NCI-H1417 treated with DMSO at 0.1 percent for 48 hours (cell line): Measurements from ENCODE around the gene COL4A5.
"Not testable (repeated sequence)": the region's sequence is repeated elsewhere in the genome, so short reads cannot be mapped to it uniquely, and the experiment has no call there.

Source experiments
- DNase-seq: peaks from one replicate; lab custom pipeline; 2025; lab: John Stamatoyannopoulos, UW

COL4A5 gene

DNA sequence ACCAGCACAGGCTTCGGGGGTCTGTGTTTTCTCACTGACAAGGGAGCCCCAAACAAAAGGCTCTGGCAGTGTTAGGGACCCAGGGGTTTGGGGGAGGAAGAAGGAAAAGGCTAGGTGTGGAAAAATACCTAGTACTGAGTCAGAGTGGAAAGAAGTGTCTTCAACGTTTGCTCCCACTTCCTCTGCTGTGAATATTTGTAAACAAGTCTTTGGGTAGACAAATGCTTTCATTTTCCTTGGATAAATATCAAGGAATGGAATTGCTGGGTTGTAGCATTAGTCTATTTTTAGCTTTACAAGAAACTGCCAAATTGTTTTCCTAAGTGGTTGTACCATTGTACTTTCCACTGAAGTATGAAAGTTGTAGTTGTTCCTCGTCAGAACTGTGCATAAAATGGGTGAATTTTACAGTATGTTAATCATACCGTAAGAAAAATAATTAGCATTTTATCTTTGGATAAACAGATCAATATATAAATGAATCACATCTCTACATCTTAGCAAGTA, 17.4 kb downstream of the COL4A5 start:
- no peak for DNase-seq

DNA sequence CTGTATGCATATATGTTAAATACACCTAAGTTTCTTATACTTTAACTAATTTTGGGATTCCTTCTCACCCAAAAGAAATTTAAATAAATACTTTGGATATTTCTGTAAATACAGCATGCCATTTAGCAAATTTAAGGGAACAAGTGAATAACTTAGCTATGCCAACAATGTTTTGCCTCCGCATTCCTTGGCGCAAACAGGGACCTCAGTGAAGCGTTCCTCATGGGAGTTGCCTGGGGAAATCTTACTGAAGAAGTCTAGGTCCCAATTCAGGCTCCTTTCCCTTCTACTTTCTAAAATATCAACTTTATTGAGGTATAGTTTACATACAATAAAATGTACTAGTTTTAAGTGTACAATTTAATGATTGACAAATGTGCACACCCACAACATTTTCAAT, 25.0 kb downstream of the COL4A5 start:
- DNase-seq = no peak

DNA sequence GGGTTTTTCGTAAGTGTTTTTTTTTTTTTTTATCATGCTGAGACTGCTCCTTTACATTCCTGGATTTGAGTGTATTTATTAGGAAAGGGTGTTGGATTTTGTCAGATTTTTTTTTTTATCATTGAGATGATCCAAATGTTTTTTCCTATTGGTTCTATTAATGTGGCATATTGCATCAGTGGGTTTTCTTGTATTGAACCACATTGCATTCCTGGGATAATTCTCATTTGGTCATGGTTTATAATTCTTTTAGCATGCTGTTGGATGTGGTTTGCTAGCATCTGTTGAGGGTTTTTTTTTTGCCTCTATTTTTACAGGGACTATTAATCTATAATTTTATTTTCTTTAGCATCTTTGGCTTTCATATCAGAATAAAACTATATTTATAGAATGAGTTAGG, 28.8 kb downstream of the COL4A5 start:
- DNase-seq = no peak

DNA sequence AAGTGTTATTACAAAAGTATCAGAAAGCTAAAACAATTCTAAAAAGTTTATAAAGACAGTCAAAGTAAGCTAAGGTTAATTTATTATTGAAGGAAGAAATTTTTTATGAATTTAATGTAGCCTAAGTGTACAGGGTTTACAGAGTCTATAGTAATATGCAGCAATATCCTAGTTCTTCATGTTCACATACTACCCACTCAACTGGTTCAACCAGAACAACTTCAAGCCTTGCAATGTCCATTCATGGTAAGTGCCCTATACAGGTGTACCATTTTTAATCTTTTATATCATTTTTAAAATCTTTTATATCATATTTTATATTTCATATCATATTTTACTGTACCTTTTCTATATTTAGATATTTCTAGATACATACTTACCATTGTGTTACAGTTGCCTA, 34.3 kb downstream of the COL4A5 start:
- no peak for DNase-seq

DNA sequence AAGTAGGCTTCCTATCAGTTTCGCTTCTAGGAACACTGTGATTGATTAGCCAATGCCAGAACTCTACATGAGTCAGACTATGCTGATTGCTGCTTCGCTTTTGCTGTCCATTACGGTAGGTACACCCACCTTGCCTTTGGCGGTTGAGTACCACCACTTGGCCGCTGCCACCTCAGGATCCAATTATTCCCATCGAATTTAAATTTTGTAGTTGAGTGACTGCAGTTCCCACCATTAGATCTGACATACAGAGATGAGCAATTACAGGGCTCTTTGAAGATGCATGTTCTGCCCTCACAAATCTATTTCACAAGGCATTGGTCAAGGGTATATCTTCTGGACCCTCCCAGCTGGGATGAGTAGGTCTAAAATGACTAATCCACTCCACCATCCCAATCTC, 41.9 kb downstream of the COL4A5 start:
- not testable (repeated sequence) for DNase-seq

DNA sequence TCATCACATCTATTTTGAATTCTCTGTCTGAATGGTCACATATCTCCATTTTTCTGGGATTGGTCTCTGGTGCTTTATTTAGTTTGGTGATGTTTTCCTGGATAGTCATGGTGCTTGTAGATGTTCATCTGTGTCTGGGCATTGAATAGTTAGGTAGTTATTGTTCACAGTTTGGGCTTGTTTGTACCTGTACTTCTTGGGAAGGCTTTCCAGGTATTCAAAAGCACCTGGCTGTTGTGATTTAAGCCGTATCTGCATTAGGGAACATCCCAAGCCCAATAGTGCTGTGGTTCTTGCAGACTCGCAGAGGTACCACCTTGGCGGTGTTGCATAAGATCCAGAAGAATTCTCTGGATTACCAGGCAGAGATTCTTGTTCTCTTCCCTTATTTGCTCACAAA, 44.6 kb downstream of the COL4A5 start:
- DNase-seq = no peak

DNA sequence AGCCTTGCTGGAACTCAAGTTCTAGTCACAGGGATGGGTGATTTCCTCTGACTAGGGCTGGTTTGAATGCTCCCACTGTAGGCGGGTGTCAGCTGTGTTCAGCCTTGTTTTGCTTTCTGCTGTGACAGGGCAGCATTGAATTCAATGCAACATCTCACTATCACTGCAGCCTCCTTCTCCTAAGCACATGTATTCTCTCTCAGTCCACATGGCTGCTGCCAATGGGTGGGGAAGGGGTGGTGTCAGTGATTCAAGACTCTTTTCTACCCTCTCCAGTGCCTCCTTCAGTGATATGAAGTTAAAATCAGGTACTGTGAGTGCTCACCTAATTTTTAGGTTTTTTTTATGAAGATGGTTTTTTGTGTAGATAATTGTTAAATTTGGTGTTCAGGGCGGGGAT, 46.3 kb downstream of the COL4A5 start:
- DNase-seq = no peak

DNA sequence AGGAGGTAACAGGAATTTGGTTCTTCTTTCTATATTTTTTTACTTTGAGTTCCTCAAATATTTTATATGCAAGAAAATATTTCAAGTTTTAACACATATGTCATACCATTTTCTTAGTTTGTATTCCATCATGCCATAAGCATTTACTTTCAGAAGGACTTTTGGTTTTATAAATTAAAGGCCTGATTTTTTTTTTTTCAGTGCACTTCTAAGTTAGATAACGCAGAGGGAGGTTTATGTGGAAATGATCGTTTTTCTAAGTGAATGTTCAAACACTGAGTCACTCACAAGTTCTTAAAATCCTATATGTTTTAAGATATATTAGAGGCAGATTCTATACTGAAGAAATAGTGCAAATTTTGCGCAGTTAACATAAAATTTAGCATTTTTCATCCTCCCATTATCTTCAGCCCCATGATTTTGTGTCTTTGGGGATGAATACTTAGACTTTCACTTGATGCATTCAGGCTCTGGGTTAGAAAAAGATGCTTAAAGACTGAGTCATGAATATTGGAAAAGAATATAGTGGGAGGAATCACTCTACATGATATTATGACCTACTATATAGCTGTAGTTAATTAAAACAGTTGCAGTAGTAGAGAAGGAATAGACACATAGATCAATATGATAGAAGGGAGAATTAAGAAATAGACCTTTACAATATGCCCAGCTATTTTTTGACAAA, 54.9 kb downstream of the COL4A5 start:
- no peak for DNase-seq

DNA sequence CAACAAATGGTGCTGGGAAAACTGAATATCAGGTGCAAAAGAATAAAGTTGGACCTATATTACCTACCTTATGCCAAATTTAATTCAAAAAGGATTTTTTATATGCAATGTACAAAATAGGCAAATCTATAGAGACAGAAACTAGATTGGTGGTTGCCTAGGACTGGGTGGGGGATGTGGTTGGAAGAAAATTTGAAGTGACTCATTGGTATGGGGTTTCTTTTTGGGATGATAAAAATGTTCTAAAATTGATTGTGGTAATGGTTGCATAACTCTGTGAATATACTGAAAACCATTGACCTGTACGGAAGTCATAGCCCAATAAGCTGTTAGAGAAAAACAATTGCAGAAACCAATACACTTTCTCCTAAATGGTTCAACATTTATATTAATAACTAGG, 72.1 kb downstream of the COL4A5 start:
- DNase-seq = no peak

DNA sequence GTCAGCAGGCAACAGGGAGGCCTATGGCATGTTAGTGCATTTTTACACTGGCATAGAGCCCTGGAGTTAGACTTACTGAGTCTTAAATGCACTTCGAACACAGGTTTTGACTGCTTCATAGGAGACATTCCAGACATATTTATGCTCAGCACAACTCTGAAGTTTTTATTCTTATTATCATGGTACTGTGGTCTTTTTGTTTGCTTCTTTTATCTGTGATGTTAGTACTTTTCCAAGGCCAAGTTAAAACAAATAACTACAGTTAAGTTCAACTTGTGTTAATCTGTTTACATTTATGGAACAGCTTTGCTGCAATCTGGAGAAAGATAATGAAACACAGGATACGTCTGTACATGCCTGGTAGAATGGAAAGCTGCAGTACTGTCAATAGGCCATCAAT, 76.5 kb downstream of the COL4A5 start:
- DNase-seq = no peak

DNA sequence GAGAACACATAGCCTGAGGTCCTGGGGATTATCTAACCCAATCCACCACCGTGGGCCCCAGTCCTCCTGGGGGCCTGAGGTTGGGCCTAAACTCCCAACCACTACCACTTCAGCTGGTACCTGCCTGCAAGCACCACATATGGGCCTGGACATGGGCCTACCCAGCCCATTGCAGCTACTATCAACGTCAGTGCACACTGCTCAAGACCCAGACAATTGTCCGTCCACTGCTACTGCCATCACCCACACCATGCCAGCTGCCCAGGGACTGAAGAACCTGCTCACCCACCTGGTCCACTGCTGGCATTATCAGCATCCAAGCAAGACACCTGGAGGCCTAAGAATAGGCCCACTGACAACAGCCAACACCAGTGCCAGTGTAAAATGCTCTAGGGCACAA, 88.1 kb downstream of the COL4A5 start:
- DNase-seq = no peak

DNA sequence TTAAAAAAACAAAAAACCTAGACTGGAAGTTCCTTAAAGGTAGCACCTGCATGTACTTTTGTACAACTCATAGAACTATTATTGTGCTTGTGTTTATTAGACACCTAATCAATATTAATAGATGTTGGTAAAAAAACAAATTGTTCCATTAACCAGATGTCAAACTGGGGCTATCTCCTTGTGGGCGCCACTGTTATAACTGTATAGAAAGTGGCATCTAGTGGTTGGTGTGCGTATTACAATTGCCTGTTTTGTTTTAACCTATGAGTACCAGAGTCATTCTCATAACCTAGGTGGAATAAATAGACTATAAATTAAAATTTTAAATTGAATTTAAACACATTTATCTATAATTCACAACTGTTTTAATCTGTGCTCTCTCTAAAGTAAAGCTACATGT, 97.4 kb downstream of the COL4A5 start:
- peak; percentile 1 for DNase-seq

DNA sequence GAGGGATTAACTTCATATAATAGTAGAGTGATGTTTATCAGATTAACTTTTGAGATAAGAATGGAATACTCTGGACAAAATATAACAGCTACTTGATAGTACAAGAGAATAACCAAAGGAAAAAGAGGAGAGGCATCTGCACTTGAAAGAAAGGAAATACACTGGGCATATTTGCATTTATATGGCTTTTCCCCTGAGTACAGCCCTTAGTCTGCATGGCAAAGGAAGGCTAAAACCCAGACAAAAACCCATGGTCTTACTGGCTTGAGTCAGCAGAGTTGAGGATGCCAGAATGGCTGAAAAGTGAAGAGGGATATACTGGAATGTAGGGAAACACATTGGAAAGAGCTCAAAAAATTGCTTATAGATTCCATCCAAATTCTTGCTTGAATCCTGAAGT, 101.6 kb downstream of the COL4A5 start:
- no peak for DNase-seq

DNA sequence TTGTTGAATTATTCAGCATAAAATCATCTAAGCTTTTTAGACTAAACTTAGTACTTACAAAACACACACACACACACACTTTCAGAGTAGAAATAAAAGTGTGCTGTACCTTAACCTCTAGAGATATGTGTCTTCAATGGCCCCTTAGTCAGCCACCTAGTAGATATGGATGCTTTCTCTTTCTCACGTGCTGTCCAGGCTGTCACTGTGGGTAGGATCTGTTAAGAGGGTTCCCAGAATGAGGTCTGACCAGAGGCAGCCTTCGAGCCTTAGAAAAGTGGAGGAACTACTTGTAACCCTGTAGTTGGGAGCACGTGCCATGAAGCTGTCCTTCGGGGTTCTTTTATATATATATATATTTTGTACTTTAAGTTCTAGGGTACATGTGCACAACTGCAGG, 117.9 kb downstream of the COL4A5 start:
- DNase-seq = no peak

DNA sequence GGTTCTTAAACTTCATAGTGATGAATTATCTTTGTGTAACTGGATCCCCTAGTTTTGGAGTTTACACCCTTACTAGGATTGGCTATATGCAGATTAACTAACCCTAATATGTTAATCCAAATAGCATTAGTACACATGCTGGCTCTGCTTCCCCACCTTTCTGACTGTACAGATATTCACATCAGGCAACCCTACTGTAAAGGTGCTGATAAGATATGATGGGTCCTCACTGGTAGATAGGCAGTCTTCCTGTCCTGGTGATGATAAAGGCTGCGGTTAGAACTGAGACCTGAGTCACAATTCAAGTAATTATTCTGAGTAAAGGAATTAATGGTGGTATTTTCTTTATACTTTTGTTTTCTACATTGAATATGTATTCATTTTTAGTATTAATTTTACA, 118.6 kb downstream of the COL4A5 start:
- DNase-seq = no peak

DNA sequence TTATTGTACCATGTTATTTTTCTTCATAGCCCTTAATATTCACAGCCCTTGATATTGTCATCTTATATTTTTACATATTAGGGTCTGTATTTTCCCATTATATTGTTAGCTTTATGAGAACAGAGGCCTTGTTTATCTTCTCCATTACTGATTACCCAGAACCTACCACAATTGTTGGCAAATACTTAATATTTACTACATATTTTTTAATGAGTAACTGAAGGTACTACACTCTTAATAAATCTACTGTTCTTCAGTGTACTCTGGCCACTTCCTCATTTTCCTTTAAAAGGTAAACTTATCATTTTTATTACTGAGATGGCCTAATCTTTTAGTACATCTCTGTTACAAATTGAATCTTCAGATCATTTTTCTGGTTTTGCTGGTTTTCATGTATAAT, 133.5 kb downstream of the COL4A5 start:
- no peak for DNase-seq

DNA sequence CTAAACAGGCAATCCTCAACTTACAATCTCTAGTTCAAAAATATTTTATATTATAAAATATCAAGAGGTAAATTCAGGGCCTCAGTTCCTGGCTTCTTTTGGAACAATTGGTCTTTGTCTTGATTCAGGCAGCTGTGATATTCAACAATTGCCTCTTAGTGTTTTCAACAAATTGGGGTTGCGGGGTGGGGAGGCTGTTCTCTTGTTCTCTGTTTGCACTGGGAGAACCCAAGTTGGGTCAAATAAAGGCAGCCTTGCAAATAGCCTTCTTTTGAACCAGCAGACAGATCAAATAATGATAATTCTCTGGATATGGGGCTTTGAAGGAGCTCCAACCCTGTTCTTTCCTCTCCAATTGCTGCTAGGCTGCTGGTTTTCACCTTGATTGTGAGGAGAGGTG, 142.5 kb downstream of the COL4A5 start:
- no peak for DNase-seq

DNA sequence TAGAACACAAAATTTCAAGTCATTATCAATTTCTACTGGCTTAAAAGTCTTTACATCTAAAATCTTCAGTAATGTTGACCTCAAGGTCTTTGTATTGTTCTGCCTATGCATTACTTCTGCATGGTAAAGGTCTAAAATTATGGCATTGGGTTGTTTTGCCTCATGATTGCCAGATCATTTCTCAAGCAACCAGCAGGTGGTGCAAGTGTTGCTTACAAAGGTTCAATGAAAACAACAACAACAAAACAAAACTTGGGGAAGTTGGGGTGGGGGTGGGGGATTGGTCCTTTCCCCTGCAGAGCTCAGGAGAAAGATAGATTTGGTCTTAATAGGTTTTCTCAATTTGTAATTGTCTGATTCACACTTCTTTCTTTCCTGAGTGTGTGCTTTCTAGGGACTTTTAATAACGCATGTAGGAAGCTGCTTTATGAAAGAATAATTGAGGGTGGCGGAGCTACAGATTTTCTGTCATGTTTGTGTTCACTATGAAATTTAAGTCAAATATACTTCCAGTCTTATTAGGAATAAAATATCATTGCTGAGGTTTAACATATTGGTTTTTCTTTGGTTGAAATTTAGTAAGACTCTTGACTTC, 145.1 kb downstream of the COL4A5 start:
- no peak for DNase-seq

DNA sequence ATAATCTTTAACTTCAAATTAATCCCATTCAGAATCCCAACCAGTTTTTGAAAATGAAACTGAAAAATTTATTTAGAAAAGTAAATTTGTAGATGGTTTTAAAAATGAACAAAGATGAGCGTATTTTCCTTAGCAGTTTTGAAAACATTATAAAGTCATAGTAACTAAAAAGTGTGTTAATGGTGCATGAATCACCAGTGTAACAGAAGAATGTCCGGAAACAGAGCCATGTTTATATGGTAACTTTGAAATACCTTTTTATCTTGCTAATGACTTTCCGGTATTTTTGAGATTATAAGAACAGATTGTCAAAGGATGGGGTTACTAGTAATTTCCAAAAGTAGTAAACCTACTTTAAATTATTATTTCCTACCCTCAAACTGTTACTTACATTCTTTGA, 150.9 kb downstream of the COL4A5 start:
- no peak for DNase-seq

DNA sequence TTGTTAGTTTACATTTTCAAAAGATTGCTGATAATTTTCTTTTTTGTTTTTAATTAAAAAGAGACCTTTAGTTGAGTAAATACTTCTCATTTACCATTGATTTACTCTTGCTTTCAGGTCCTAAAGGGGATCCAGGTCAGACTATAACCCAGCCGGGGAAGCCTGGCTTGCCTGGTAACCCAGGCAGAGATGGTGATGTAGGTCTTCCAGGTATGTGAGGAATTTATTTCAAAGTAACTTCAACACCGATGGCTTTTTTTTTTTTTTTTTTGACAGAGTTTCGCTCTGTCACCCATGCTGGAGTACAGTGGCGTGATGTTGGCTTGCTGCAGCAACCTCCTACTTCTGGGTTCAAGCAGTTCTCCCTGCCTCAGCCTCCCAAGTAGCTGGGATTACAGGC, 161.6 kb downstream of the COL4A5 start:
- no peak for DNase-seq

DNA sequence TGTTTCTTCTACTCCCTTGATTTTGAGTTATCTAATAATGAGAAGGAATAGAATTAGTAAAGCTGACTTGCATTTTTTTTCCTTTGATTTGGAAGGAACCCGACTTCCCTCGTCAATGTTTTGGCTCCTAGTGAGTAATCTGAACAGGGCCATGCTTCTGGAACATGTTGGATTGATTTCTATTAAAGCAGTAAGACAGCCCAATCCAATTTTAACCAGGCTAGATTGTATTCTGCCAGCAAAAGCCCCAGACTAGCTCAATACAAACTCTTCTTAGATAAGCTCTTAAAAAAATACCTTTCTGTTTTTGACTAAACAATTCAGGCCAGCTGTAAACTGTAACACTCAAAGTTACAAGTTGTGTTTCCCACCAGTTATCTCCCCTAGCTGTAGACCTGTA, 170.5 kb downstream of the COL4A5 start:
- no peak for DNase-seq

DNA sequence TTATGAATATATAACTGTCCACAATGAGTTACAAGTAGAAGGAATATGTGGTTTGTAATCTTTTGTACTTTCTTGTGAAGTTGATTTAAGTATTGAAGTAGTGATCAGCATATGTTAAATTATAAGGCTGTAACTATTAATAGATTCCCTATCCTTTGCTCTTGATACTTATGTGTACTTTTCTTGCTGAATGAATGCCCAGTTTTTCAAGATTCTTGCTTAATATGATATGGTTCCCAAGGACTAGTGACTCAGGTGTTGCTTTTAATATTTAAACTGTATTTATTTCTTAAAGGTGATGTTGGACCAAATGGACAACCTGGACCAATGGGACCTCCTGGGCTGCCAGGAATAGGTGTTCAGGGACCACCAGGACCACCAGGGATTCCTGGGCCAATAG, 175.0 kb downstream of the COL4A5 start:
- no peak for DNase-seq

DNA sequence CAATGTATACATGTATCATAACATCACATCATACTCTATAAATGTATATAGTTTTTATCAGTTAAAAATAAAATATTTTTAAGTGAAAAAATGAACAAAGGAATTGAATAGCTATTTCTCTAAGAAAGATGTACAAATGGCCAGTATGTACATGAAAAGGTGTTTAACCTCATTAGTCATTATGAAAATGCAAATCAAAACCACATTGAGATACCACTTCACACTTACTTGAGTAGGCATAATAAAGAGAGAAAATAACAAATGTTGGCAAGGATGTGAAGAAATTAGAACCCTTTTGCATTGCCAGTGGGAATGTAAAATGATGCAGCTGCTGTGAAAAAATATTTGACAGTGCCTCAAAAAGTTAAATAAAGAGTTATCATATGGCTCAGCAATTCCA, 201.2 kb downstream of the COL4A5 start:
- no peak for DNase-seq

DNA sequence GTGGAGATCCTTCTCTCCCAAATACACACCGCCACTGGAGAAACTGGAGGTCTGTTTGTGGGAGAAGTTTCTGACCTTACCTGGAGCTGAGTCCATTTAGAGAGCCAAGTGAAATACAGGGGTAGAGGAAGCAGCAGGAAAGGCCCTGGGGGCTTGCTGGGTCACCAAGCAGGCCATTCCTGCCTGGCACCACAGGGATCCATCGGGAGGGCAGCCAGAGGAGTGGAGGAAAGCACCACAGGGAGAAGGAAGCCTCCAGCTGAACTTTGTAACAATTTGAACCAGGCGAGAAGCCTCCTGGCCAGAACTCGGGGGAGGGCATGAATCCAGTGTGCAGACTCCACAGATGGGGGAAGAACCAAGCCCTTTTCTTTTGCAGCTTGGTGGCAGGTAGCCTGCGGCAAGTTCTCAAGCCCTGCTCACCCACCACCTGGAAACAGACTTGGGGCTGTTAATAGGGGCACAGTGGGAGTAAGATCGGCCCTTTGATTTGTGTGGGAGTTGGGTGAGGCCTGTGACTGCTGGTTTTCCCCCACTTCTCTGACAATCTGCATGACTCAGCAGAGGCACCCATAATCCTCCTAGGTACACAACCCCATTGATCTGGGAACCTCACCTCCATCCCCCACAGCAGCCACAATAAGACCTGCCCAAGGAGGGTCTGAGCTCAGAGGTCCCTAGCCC, 202.1 kb downstream of the COL4A5 start:
- no peak for DNase-seq
